ENCODE measurements around the gene SVOPL.
"Not testable (repeated sequence)": the region's sequence is repeated elsewhere in the genome, so short reads cannot be mapped to it uniquely, and the experiment has no call there.

DNA sequence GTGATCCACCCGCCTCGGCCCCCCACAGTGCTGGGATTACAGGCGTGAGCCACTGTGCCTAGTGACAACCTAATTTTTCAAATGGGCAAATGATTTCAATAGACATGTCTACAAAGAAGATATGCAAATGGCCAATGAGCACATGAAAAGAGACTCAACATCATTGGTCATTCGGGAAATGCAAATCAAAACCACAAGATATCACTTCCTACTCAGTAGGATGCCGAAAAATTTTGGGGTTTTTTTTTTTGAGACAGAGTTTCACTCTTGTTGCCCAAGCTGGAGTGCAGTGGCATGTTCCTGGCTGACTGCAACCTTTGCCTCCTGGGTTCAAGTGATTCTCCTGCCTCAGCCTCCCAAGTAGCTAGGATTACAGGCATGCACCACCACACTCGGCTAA is 13.1 kb downstream of the SVOPL start:
- TF ChIP-seq CTCF, POLR2A (IDR thresholded peaks at IDR 0.05): not testable (repeated sequence)

Data from uterus (tissue), 2 donors.